ENCODE data around the gene SPTBN1. TPM values are rescaled to one million over a fixed set of nuclear protein-coding genes. Genes with fewer than 3 reads are reported as not detected.

The SPTBN1 gene
- total and polyA plus RNA-seq, 2 of the 4 experiments (the other 2 are of a cell fraction) = 49.1 to 241 TPM

GRCh38 chr2:54546923-54547720, 91.0 kb downstream of the SPTBN1 start:
- Histone ChIP-seq H3K9me3 (ENCODE audit: control insufficient read depth, insufficient read depth, low read length) (no peaks in the 10 kb centered on the region), H3K9ac (ENCODE audit: low read depth, low read length) (no peak overlapping the region), H3K4me2 (ENCODE audit: low read depth, low read length) (no peak overlapping the region), H3K14ac (replicated peaks; ENCODE audit: low read depth, low read length) (no peak overlapping the region), H3K36me3 (ENCODE audit: control insufficient read depth, insufficient read depth, low read length) (no peaks in the 10 kb centered on the region), H2BK15ac (ENCODE audit: low read depth, low read length) (no peak overlapping the region), H2BK5ac (ENCODE audit: low read depth, low read length, poor library complexity, severe bottlenecking) (no peak overlapping the region), H3K4me1 (ENCODE audit: control insufficient read depth, insufficient read depth, low read length) (peaks cover 3% of the 10 kb centered on the region), H2AFZ (replicated peaks; ENCODE audit: low read length, poor library complexity) (no peak overlapping the region), H3K79me1 (ENCODE audit: low read depth in 1 of 2, low read length in 2 of 2) (peaks cover 28 to 76% of the 10 kb centered on the region in 2 experiments), H4K20me1 (ENCODE audit: insufficient read depth, low read length) (peaks cover 34% of the 10 kb centered on the region; the same call in 1 of the 2 replicates), H4K5ac (ENCODE audit: low read depth, low read length) (no peak overlapping the region), H3K27me3 (ENCODE audit: control insufficient read depth, insufficient read depth, low read length) (no peaks in the 10 kb centered on the region), H4K91ac (ENCODE audit: insufficient read depth, low read depth, low read length) (no peak overlapping the region), H2AK9ac (replicated peaks; ENCODE audit: low read depth, low read length, poor library complexity) (no peak overlapping the region), H3K56ac (ENCODE audit: extremely low read depth, insufficient read depth, low read length) (no peak overlapping the region), H2BK120ac (ENCODE audit: low read depth, low read length) (no peak overlapping the region), H4K8ac (ENCODE audit: low read depth in 2 of 2, low read length in 2 of 2) (no peak overlapping the region), H3K9me1 (ENCODE audit: insufficient read depth, low read length) (peaks cover 15% of the 10 kb centered on the region; the same call in 1 of the 2 replicates), H3K4ac (ENCODE audit: low read depth, low read length) (no peak overlapping the region), H3K4me3 (ENCODE audit: insufficient read depth, low read depth, low read length) (no peak overlapping the region), H3K18ac (ENCODE audit: low read depth, low read length) (no peak overlapping the region), H3K23ac (ENCODE audit: low read depth, low read length) (no peak overlapping the region), H2AK5ac (ENCODE audit: low read depth, low read length) (no peak overlapping the region), H2BK20ac (ENCODE audit: low read depth, low read length) (no peak overlapping the region), H3K27ac (ENCODE audit: insufficient read depth, low read length) (no peak overlapping the region)
- intact Hi-C loops (cut with micrococcal nuclease) (no loop called here), in situ Hi-C loops (cut with MboI; ENCODE audit: low sequenced_read_pairs) (no loop called here), dilution Hi-C loops (cut with HindIII; ENCODE audit: low sequenced_read_pairs, unreplicated experiment) (no loop called here)
- no CpG with 5 or more reads among the region's 5 CpGs for WGBS, 2 experiments (ENCODE audit: extremely low coverage in 2 of 2, insufficient read length in 1 of 2)
- DNase-seq = no peak
- no TSS peak for BruUV-seq (replicated peaks)
- CTCF ChIA-PET = no interaction called here
- no peak for ATAC-seq (ENCODE audit: low read depth)
- POLR2A ChIA-PET (ENCODE audit: unreplicated experiment) = interaction anchor here (0.5 kb wide), 1 partner anchor 13 kb away, joined by 14 read pairs; no protein-coding TSS in a partner anchor
- no peak for TF ChIP-seq MXI1 (IDR thresholded peaks at IDR 0.05; ENCODE audit: borderline replicate concordance, low read depth, low read length)
- TF ChIP-seq RAD21 (IDR thresholded peaks at IDR 0.05; ENCODE audit: low read length) = no peak
- TF ChIP-seq RFX5 (IDR thresholded peaks at IDR 0.05; ENCODE audit: low read depth, low read length) = no peak
- TF ChIP-seq MAZ (IDR thresholded peaks at IDR 0.05; ENCODE audit: borderline replicate concordance, low read depth, low read length) = no peak
- TF ChIP-seq USF2 (IDR thresholded peaks at IDR 0.05; ENCODE audit: low read depth, low read length) = no peak
- no peak for TF ChIP-seq MAFK (IDR thresholded peaks at IDR 0.05; ENCODE audit: low read depth, low read length)
- no peak for TF ChIP-seq RCOR1 (IDR thresholded peaks at IDR 0.05; ENCODE audit: insufficient replicate concordance, low read length)
- no peak for TF ChIP-seq BHLHE40 (IDR thresholded peaks at IDR 0.05; ENCODE audit: low read depth, low read length)
- no peak for TF ChIP-seq ELK1 (IDR thresholded peaks at IDR 0.05; ENCODE audit: borderline replicate concordance, low read depth, low read length)
- TF ChIP-seq NFE2L2 (IDR thresholded peaks at IDR 0.05; ENCODE audit: low read depth, low read length) = no peak
- no peak for TF ChIP-seq SMC3 (IDR thresholded peaks at IDR 0.05; ENCODE audit: low read depth, low read length)
- TF ChIP-seq POLR2A (IDR thresholded peaks at IDR 0.05; ENCODE audit: low read depth, low read length) = no peak
- TF ChIP-seq CHD1 (IDR thresholded peaks at IDR 0.05; ENCODE audit: low read depth, low read length) = no peak
- no peak for TF ChIP-seq FOS (IDR thresholded peaks at IDR 0.05; ENCODE audit: low read depth, low read length)
- no peak for TF ChIP-seq CTCF (conservative IDR thresholded peaks at IDR 0.05; ENCODE audit: low read depth, low read length)

All from IMR-90 (cell line).